Esophagus muscularis mucosa (tissue), 4 donors: ENCODE data around the gene IL36RN. TPM values are rescaled to one million over a fixed set of nuclear protein-coding genes. Genes with fewer than 3 reads are reported as not detected.

Experiments used
- DNase-seq: peaks from one replicate; pipeline ENCODE4 v3.0.0-alpha.2; 2017; ENCODE audit errors: extremely low spot score
- H3K27ac ChIP-seq, 4 donors: fragments of 200-600 bp; sonication (generic); replicated peaks in 1 of 4; 1 replicate in 3 of 4; 2 replicates in 1 of 4; pipeline ENCODE4 v1.5.1; 2016 to 2019; ENCODE audit warnings: mild to moderate bottlenecking in 1 of 4
- H3K27me3 ChIP-seq, 4 donors: fragments of 200-600 bp; sonication (generic); one replicate each; pipeline versions ENCODE4 v1.5.1 to v1.6.0; 2016 to 2019
- H3K36me3 ChIP-seq, 4 donors: fragments of 200-600 bp; sonication (generic); one replicate each; pipeline ENCODE4 v1.5.1; 2016 to 2019
- H3K4me1 ChIP-seq, 4 donors: fragments of 200-600 bp; sonication (generic); one replicate each; pipeline ENCODE4 v1.5.1; 2016 to 2019
- H3K4me3 ChIP-seq, 4 donors: fragments of 200-600 bp; sonication (generic); 1 replicate in 2 of 4; 2 replicates in 2 of 4; pipeline ENCODE4 v1.5.1; 2016 to 2019; ENCODE audit warnings: mild to moderate bottlenecking in 4 of 4, moderate library complexity in 1 of 4
- H3K9me3 ChIP-seq, 4 donors: fragments of 200-600 bp; sonication (generic); 1 replicate in 3 of 4; 2 replicates in 1 of 4; pipeline ENCODE4 v1.5.1; 2016 to 2019
- EP300 ChIP-seq: sonication (generic); formaldehyde crosslinking; IDR thresholded peaks from one replicate; pipeline ENCODE4 v1.6.1; 2017; ENCODE audit warnings: antibody characterized with exemption
- POLR2A ChIP-seq: fragments of 450-650 bp; IDR thresholded peaks from one replicate; pipeline ENCODE4 v1.6.1; 2017; ENCODE audit warnings: antibody characterized with exemption, moderate library complexity, mild to moderate bottlenecking, low read depth
- POLR2AphosphoS5 ChIP-seq, 2 donors: sonication (generic); formaldehyde crosslinking; IDR thresholded peaks; one replicate each; pipeline ENCODE4 v1.6.1; 2017; ENCODE audit warnings: antibody characterized with exemption in 2 of 2
- WGBS: methylation state at CpG from one replicate; pipeline ENCODE4 v1.1.5; 2018; 5-methylcytosine and 5-hydroxymethylcytosine counted together
- intact Hi-C: fragments of 100-400 bp; cut with DNase I; formaldehyde crosslinking; loops from one replicate; pipeline ENCODE4 v1.15.1; 2023
- total RNA-seq, 4 donors: library from RNA; depleted of rRNA; stranded (reverse); fragments of >200 nt; gene quantifications; one replicate each; pipeline versions ENCODE4 v1.1.0 to v1.2.1, GENCODE V29; 2016
- TF ChIP-seq, protein P1 (sequence below), 3 experiments: fragments of 200-600 bp in 2 of 3; fragments of 450-650 bp in 1 of 3; sonication (generic) in 2 of 3; IDR thresholded peaks; one replicate each; pipeline ENCODE4 v1.5.1; 2017 to 2019; ENCODE audit warnings: antibody characterized with exemption in 3 of 3, mild to moderate bottlenecking in 2 of 3, moderate library complexity in 1 of 3

Gene IL36RN
- not detected for total RNA-seq

DNA sequence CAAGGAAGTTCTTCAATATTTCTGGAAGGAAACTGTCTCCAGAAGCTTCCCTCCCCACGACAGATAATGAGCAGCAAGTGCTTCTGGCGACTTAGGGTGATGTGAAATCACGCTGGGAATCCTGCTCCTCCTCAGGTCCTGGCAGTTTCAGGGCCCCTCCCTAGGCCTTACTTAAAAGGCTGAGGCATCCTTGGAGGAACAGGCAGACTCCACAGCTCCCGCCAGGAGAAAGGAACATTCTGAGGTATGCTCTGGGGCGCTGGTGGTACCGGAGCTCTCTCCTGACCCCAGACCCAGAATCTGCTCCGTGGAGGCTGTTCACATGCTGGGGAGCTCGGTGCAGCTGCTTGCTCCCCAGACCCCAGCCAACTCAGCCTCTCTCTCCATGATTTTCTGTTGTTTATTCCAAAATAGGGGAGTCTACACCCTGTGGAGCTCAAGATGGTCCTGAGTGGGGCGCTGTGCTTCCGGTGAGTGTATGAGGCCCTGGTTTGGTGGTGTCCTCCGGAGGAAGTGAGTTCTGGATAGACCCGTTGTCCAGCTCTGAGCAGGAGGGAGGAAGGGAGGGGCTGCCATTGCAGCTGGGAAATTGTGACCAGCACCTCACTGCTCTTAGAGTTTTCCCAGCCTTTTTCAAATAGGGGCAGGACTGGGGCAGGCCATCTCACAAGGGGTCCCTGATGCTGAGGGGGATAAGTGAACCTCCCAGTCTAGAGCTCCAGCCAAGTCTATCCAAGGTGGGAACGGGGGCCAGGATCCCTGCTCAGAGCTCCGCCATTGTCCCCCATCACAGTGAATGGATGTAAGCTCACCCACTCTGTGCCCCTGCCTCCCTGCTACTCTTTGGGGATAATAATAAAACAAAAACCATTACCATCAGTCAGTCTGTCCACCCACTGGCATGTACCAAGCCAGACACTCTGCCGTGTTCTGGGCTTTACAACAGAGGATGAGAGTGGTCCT is at the start of gene IL36RN:
Gene IL36RN, plus strand, starts transcription at position 201 of the 963 bp plus-strand sequence. Its CDS starts 241 bp downstream, at position 442.
- Histone ChIP-seq H3K36me3 (no peaks in the 10 kb centered on the region), H3K4me3 (no peak within 1 kb of the TSS), H3K27ac (no peak within 1 kb of the TSS), H3K9me3 (peaks cover 0 to 9% (median 3%) of the 10 kb centered on the region in 4 donors), H3K4me1 (no peaks in the 10 kb centered on the region), H3K27me3 (peaks cover 0 to 11% (median 0%) of the 10 kb centered on the region in 4 donors)
- peak; percentile 89 for DNase-seq
- 71% methylated on average over 11 of the region's 15 CpGs for WGBS
- intact Hi-C loops = no loop called here
- no peak for TF ChIP-seq POLR2A
- TF ChIP-seq, protein P1, sequence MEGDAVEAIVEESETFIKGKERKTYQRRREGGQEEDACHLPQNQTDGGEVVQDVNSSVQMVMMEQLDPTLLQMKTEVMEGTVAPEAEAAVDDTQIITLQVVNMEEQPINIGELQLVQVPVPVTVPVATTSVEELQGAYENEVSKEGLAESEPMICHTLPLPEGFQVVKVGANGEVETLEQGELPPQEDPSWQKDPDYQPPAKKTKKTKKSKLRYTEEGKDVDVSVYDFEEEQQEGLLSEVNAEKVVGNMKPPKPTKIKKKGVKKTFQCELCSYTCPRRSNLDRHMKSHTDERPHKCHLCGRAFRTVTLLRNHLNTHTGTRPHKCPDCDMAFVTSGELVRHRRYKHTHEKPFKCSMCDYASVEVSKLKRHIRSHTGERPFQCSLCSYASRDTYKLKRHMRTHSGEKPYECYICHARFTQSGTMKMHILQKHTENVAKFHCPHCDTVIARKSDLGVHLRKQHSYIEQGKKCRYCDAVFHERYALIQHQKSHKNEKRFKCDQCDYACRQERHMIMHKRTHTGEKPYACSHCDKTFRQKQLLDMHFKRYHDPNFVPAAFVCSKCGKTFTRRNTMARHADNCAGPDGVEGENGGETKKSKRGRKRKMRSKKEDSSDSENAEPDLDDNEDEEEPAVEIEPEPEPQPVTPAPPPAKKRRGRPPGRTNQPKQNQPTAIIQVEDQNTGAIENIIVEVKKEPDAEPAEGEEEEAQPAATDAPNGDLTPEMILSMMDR (IDR thresholded peaks at IDR 0.05) = no peak

DNA sequence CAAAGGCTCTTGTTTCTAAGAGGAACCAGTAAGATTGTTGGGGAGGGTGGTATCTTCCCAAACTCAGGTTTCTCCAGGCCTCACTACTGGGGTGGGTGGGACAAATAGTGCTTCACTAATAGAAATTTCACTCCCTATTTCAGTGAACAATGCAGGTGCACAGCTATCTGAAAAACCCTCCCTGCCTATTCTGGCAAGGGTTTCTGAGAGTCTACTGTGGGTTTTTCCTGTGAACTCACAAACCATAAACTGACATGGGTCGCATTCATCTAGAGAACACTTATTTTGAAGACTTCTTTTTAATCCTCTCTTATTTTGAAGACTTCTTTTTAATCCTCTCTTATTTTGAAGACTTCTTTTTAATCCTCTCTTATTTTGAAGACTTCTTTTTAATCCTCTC is 49.4 kb upstream of the IL36RN start:
- 56% methylated on average over 1 of the region's 1 CpG for WGBS
- TF ChIP-seq EP300 (no peak), POLR2A (no peak), POLR2AphosphoS5 (IDR thresholded peaks at IDR 0.05) (no peak)
- TF ChIP-seq, protein P1 (IDR thresholded peaks at IDR 0.05) = no peak
- DNase-seq = no peak
- no peaks in the 10 kb centered on the region for H3K27me3 ChIP-seq
- H3K4me3 ChIP-seq = no peak overlapping the region
- H3K4me1 ChIP-seq = peaks cover 0 to 4% (median 1%) of the 10 kb centered on the region in 4 donors
- H3K36me3 ChIP-seq = no peaks in the 10 kb centered on the region
- no peak overlapping the region for H3K27ac ChIP-seq
- intact Hi-C loops = no loop called here
- H3K9me3 ChIP-seq = no peaks in the 10 kb centered on the region

DNA sequence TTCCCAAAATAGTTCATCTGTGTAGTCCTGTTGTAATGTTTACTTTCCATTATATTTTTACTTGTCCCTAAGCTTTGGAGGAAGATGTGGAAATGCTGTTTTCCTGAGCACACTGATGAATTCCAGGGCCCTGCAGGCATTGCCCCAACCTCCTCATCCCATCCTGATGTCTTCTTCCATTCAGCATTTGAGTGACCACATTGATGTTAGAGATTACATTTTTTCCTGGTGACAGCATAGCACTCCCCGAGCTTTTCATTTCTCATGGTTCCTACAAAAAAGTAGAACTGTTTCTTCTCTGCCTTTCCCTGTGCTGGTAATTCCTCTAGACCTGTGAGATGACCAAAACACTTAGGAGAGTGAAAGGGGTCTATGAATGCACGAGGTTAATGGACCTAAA is 48.9 kb upstream of the IL36RN start:
- Histone ChIP-seq H3K36me3 (no peaks in the 10 kb centered on the region), H3K4me1 (peaks cover 0 to 4% (median 1%) of the 10 kb centered on the region in 4 donors), H3K27ac (no peak overlapping the region), H3K4me3 (no peak overlapping the region), H3K27me3 (no peaks in the 10 kb centered on the region), H3K9me3 (no peaks in the 10 kb centered on the region)
- 54% methylated on average over 2 of the region's 2 CpGs for WGBS
- no peak for TF ChIP-seq EP300
- TF ChIP-seq, protein P1 (IDR thresholded peaks at IDR 0.05) = no peak
- TF ChIP-seq POLR2A = no peak
- TF ChIP-seq POLR2AphosphoS5 (IDR thresholded peaks at IDR 0.05) = no peak
- intact Hi-C loops = no loop called here
- no peak for DNase-seq

DNA sequence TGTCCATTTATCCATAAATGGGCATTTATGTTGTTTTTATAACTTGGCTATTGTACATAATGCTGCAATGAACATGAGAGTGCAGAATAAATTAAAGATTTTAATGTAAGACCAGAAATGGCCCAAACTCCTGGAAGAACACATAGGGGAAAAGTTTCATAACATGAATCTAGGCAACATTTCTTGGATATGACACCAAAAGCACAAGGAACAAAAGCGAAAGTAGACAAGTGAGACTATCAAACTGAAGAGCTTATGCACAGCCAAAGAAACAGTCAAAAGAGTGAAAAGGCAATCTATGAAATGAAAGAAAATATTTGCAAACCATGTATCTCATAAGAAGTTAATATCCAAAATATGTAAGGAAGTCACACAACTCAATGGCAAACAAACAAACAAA is 47.9 kb upstream of the IL36RN start:
- no peak overlapping the region for H3K27ac ChIP-seq
- no peaks in the 10 kb centered on the region for H3K9me3 ChIP-seq
- peaks cover 0 to 3% (median 1%) of the 10 kb centered on the region in 4 donors for H3K27me3 ChIP-seq
- H3K4me1 ChIP-seq = peaks cover 0 to 4% (median 1%) of the 10 kb centered on the region in 4 donors
- DNase-seq = no peak
- WGBS = 94% methylated on average over 1 of the region's 1 CpG
- no peak overlapping the region for H3K4me3 ChIP-seq
- TF ChIP-seq, protein P1 (IDR thresholded peaks at IDR 0.05) = no peak
- TF ChIP-seq EP300 (no peak), POLR2AphosphoS5 (IDR thresholded peaks at IDR 0.05) (no peak), POLR2A (no peak)
- intact Hi-C loops = no loop called here
- H3K36me3 ChIP-seq = no peaks in the 10 kb centered on the region
